Hindlimb muscle (tissue), 1 donor: ENCODE measurements around the gene C1GALT1C1L. TPM values are rescaled to one million over a fixed set of nuclear protein-coding genes. Genes with fewer than 3 reads are reported as not detected.
"Not testable (repeated sequence)": the region's sequence is repeated elsewhere in the genome, so short reads cannot be mapped to it uniquely, and the experiment has no call there.

Source experiments
- DNase-seq: peaks from one replicate; pipeline ENCODE4 v3.0.0-alpha.2; 2013
- polyA plus RNA-seq: library from polyadenylated mRNA; unstranded; fragments of 120-200 nt; gene quantifications from one replicate; pipeline ENCODE4 v1.2.1, GENCODE V29; 2013; ENCODE audit not compliant: insufficient read length

C1GALT1C1L gene
- 1.3 TPM for polyA plus RNA-seq

DNA sequence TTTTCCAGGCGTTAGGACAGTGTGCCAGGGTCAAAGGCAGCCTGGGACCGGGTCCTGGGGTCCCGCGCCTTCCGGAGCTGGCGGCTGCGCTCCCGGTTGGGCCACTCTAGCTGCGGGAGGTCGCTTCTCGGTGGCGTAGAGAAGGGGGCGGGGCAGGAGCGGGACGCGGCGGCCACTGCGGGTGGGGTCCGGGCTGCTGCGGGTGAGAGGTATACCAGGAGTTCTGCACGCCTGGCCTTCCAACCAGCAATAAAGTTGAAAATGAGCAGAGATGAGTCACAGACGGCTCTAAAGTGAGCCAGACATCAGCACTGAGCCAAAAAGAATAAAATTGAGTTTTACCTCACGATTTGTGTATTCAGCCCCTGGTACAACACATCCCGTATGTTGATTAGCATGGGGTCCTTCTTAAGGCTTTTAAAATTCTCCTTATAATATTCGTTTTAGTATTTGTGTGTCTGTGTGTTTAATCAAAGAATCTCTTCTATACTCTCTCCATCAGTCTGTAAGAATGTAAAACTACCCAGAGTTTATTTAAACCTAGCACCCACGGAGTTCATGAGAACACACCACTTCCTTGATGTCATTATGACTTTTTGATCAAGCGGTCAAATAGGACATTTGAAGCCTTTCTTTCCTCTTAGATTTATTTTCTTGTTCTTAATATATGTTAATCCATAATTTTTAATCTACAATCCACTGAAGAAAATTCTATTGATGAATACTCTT is at the start of gene C1GALT1C1L:
Gene C1GALT1C1L (minus strand): TSS at position 108 of the 729 bp plus-strand sequence. CDS start 107 bp downstream, at position 1.
- peak; percentile 57 for DNase-seq

- no peak for DNase-seq
These were observed 49.5 kb upstream of the C1GALT1C1L start for GRCh38 chr2:43725711-43726246.

GRCh38 chr2:43724728-43725526 is 48.7 kb upstream of the C1GALT1C1L start:
- no peak for DNase-seq

DNA sequence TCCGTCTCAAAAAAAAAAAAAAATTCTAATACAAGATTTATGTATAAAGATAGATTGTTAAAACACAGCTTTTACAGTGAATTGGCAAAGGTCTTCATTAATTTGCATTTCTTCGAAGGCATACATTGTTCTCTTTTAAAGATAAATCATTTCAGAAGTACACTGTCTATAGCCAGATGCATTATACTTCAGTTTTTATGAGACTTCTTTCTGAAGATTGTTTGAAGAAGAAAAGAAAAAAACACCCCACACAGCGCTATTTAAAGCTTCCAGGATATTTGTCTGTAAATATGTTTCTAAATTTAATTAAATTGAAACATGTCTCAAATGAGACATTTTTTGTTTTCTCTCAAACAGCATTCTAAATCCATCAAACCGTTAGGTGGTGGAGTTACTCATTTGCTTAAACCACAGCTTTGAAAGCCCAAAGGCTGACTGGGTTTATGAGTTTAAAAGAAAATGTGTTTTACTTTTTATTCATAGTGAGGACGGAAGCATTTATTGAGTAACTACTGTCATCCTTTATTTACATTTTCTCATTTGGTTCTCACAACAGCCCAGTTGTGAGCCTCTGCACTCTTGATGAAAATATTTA is 42.4 kb upstream of the C1GALT1C1L start:
- DNase-seq, result no peak

DNA sequence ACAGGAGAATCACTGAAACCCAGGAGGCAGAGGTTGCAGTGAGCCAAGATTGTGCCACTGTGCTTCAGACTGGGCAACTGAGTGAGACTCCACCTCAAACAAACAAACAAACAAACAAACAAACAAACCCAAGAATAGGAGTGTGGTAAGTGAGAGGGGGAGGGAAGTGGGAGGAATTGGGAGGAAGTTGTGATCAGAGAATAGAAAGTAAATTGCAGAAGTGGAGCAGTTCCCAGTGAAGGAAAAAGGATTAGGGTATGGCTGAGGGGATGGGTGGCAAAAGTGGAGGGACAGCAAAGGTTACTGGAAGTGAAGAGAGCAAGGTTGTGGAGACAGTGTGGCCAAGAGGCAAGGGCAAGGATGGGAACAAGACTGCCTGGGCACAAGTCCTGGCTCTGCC is 41.1 kb upstream of the C1GALT1C1L start:
- no peak for DNase-seq

DNA sequence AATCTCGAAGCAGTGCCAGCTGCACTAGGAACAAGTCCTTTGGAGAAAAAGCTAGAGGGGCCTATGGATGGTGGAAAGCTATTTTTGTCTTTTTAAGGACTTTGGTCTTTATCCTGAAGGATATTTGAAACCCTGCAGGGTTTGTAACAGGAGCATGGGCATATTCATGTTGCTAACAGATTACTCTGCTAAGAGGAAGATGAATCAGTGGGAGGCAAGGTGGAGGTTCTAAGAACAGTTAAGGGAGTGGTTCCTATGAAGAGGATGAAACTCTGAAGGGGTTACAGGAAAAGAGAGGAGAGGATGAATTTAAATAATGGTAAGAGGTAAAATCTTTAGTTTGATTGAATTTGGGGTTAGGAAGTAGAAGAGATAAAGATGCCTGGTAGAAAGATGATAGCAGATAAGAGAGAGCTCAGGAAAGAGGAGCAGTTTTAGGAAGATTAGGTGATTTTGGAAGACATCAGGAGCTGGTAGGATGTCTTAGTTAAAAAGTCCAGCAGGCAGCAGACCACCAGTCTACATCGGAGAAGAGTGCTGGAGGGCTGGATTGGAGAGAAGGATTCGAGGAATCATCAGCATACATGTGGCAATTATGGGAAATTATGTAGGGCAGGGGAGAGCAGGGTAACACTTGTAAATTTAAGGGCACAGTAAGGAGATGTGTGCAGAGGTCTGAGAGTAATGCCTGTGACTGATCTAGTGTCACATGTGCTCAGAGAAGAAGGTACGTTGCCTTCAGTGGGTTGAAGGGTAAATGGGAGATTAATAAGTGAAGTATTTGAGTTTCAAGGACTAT is 39.3 kb upstream of the C1GALT1C1L start:
- no peak for DNase-seq

DNA sequence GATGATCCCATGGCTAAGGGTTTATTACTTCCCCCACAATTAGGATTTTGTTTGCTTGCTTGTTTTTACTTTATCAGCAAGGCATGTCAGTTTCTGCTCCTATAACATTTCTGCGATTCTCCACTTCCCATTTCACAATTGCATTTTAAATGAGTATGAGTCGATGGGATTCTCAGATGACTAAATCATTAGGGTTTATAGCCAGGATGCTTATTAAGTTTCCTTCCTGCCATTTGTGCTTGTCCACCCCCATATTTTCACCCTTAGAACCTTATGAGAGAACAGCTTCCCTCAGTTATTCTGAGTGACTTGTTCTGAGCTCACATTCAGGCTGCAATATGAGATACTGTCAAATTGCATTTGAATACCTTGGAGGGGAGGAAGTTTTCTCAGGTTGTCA is 37.9 kb upstream of the C1GALT1C1L start:
- DNase-seq, result no peak

GRCh38 chr2:43710866-43711265 is 34.6 kb upstream of the C1GALT1C1L start:
- no peak for DNase-seq

DNA sequence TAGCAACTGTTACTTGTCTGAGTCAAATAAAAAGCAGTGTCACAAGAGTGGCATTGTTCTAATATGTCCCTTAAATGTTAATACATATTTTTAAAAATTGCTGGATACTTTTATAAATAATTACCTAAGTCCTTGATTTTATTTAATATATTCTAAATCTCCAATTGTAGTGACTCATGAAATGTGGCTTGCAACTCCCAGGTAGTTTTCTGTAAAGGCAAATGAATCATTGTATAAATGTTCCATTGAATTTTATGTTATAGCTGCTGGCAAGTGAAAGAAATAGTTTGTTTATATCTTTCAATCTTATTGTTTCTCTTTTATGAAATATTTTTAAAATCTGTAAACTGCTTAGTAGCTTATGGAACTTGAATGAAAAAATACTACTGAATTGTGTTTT is 32.7 kb upstream of the C1GALT1C1L start:
- no peak for DNase-seq

GRCh38 chr2:43708178-43708577 is 31.9 kb upstream of the C1GALT1C1L start:
- no peak for DNase-seq

GRCh38 chr2:43707255-43708015 is 31.2 kb upstream of the C1GALT1C1L start:
- peak; percentile 49 for DNase-seq

DNA sequence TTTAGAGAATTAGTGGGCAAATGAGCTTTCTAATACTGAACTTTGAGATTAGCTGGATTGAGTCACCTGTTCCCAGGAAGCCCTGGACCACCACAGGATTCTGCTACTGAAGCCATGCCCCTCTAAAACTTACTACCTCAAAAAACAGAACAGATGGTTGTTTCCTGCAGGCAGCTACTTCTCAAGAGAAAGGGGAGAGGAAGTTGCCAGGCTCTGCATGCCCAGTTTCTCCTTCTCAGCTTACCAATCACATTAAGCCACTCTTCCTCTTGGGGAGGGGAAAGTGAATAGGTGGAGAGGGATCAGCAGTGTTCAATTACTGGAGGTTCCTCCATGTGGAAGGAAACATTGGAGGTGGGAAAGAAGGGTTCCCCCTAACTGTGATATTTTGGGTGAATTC is 24.9 kb upstream of the C1GALT1C1L start:
- no peak for DNase-seq

DNA sequence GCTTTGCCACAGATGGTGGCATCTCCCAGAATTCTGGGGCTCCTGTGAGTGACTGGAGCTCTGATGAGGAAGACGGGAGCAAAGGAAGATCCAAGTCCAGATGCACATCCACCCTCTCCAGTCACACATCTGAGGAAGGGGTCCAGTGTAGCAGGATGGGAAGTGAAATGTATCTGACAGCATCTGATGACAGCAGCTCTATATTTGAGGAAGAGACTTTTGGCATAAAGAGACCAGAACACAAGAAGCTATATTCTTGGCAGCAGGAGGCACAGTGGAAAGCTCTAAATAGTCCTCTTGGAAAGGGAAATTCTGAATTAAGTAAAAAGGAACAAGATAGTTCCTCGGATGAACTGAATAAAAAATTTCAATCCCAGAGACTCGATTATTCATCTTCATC is 23.5 kb upstream of the C1GALT1C1L start:
- no peak for DNase-seq

GRCh38 chr2:43698140-43698539 is 21.9 kb upstream of the C1GALT1C1L start:
- not testable (repeated sequence) for DNase-seq

GRCh38 chr2:43692428-43692994 is 16.3 kb upstream of the C1GALT1C1L start:
- no peak for DNase-seq

DNA sequence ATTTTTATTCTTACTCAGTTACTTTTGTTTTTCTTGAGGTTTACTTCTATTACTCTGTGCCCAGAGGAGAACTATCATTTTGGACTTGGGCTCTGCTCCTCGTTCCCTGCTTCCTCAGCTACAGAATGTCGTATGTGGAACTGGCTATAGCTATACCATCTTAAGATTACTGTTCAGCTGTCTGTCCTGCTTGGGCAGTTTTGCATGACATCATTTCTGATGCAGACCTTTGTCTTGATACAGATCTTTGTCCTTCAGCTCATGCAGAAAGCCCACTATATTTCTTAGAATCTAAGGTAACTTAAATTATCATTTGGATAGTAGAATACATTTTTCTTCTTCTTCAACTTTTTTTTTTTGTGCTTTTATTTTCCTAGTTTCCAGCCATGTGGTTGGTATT is 13.8 kb upstream of the C1GALT1C1L start:
- DNase-seq, result no peak

DNA sequence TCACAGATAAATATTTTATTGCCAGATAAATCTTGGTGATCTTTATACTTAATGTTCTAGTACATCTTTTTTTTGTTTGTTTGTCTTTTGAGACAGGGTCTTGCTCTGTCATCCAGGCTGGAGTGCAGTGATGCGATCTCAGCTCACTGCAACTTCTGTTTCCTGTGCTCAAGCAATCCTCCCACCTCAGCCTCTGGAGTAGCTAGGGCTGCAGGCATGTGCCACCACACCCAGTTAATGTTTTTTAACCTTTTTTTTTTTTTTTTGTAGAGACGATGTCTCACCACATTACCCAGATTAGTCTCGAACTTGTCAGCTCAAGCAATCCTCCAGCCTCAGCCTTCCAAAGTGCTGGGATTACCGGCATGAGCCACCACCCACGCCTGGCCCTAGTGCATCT is 9.1 kb upstream of the C1GALT1C1L start:
- no peak for DNase-seq

- DNase-seq, result not testable (repeated sequence)
These were observed 1.6 kb upstream of the C1GALT1C1L start for GRCh38 chr2:43677783-43678182.

- DNase-seq, result no peak
These were observed 445 bp downstream of the C1GALT1C1L start for GRCh38 chr2:43675646-43676321.

DNA sequence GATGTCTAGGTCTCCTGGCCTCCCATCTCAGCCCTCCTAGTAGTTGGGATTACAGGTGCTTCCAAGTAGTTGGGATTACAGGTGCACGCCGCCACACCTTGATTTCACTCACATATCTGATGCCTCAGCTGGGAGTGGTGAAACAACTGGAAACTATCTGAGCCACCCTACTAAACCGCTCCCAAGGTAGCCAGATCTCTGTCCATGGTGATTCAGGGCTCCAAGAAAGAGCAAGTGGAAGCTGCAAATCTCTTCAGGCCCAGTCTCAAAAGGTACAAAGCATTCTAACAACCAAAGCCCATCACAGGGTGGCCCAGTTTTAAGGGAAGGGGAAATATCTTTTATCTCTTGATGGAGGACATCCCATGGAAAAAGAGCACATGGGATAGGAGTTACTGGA is 19.0 kb downstream of the C1GALT1C1L start:
- no peak for DNase-seq

GRCh38 chr2:43653506-43653905 is 22.7 kb downstream of the C1GALT1C1L start:
- DNase-seq, result no peak
